AG04449 (cell line): ENCODE data around the gene SNTG2.

Experiments used
- CTCF ChIA-PET: fragments of 350-600 bp; formaldehyde crosslinking; extraction: SDS; loops from one replicate; lab custom pipeline; 2021; ENCODE audit warnings: antibody characterized with exemption; lab: Yijun Ruan, JAX
- POLR2A ChIA-PET: fragments of 400-600, 350-600 bp; formaldehyde crosslinking; extraction: SDS; loops from one replicate; lab custom pipeline; 2020; ENCODE audit warnings: antibody characterized with exemption, inconsistent platforms; lab: Yijun Ruan, JAX
- DNase-seq: peaks from one replicate; pipeline ENCODE4 v3.0.0-alpha.2; 2010; ENCODE audit warnings: low read depth, low spot score
- H3K4me3 ChIP-seq: 2 replicates; pipeline ENCODE4 v1.5.1; 2011; ENCODE audit warnings: low read depth, mild to moderate bottlenecking, control low read depth, low read length
- TF ChIP-seq, protein P1 (sequence below): IDR thresholded peaks from one replicate; pipeline ENCODE4 v1.5.1; 2011; ENCODE audit warnings: mild to moderate bottlenecking, moderate library complexity, low read length, control low read depth, inconsistent platforms; ENCODE audit not compliant: insufficient read depth; ENCODE audit errors: missing control alignments

The SNTG2 gene

DNA sequence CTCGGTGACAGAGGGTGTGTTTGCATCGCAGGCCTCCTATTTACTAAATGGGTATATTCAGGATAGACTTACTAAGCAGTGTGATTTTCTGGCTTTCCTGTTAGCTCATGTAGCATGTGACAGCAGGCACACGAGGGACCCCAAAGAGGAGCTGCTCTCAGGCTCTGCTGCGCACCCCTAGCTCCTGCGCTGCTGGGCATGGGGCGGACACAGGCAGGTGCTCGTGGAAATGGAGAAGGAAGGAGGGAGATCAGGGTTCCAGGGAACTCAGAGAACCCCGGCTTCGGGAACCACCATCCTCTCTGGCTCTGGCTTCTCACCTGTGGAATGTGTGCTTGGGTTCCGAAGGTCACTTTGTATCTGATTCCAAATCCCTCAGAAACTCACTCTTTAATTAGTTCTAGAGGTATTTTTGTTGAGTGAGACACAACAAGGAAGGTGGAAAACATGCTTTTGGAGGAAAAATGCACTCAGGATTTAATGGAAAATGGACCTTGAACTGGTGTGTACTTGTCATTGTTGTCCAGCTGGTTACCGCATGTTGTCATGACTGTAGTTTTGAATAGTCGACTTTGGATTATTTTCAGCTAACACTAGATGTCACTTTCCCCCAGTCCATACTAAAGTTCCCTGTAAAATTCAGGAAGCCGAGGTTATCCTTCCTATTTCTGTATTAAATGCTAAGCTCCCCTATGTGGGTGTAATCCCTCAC, 3.5 kb downstream of the SNTG2 start:
- TF ChIP-seq, protein P1, sequence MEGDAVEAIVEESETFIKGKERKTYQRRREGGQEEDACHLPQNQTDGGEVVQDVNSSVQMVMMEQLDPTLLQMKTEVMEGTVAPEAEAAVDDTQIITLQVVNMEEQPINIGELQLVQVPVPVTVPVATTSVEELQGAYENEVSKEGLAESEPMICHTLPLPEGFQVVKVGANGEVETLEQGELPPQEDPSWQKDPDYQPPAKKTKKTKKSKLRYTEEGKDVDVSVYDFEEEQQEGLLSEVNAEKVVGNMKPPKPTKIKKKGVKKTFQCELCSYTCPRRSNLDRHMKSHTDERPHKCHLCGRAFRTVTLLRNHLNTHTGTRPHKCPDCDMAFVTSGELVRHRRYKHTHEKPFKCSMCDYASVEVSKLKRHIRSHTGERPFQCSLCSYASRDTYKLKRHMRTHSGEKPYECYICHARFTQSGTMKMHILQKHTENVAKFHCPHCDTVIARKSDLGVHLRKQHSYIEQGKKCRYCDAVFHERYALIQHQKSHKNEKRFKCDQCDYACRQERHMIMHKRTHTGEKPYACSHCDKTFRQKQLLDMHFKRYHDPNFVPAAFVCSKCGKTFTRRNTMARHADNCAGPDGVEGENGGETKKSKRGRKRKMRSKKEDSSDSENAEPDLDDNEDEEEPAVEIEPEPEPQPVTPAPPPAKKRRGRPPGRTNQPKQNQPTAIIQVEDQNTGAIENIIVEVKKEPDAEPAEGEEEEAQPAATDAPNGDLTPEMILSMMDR: peak; percentile 20
- no peak overlapping the region for H3K4me3 ChIP-seq
- POLR2A ChIA-PET: no interaction called here
- no peak for DNase-seq
- CTCF ChIA-PET: interaction anchor here (1.1 to 5.5 kb wide), 13 partner anchors 15 to 596 kb away, joined by 3 to 55 read pairs (median 5); no protein-coding TSS in a partner anchor

DNA sequence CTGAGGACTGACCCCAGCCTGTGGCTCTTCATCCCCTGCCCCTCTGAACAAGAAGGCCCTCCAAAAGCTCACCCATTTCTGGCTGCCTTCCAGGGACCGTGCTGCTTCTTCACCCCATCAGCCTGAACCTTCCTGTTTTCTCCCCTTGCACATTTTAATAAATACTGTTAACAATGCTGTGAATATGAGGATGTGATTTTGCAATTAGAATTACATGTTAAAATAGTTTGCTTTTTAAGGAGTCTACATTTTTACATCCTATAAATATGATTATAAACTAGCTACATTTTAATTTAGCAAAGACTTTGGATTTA, 4.0 kb downstream of the SNTG2 start:
- H3K4me3 ChIP-seq: no peak overlapping the region
- ChIA-PET CTCF (interaction anchor here (0.6 to 5.5 kb wide), 14 partner anchors 16 to 596 kb away, joined by 3 to 55 read pairs (median 4); no protein-coding TSS in a partner anchor), POLR2A (no interaction called here)
- TF ChIP-seq, protein P1: no peak
- DNase-seq: no peak

DNA sequence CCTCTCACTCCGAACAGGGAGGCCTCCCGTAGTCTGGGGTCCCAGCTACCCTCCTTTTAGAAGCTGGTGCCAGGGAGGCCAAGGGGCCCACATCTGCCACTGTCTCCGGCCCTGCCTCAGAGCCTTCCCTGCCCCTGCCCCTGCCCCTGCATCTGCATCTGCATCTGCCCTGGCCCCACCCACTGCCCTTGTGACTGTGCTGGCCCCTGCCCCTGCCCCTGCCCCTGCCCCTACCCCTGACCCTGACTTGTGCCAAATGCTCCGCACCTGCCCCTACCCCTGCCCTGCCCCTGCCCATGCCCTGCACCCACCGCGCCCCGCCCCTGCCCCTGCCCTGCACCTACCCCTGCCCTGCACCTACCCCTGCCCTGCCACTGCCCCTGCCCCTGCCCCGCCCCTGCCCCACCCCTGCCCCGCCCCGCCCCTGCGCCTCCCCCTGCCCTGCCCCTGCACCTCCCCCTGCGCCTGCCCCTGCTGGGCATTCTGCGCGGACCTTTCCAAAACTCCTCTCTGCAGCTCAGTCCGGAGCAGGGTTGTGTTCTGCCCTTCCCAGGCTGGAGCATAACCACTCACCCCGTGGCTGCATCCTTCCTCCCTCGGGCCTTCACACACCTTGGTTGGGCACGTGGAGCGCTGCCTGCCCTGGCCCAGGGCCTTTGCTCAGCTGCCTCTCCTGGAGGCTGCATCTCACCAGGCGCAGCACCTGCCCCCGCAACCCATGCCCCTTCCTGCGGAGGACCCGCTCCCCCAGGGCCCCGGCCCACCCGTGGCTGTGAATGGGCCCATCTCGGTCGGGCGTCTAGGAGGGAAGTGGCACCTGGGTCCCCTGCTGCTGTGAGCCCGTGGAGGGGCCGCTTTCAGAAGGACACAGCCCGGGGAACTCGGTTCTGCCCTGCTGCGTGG, 5.4 kb downstream of the SNTG2 start:
- DNase-seq: no peak
- POLR2A ChIA-PET: no interaction called here
- CTCF ChIA-PET: interaction anchor here (1.7 to 5.5 kb wide), 4 partner anchors 24 to 595 kb away, joined by 5 to 55 read pairs (median 38); no protein-coding TSS in a partner anchor
- TF ChIP-seq, protein P1: no peak
- no peak overlapping the region for H3K4me3 ChIP-seq

DNA sequence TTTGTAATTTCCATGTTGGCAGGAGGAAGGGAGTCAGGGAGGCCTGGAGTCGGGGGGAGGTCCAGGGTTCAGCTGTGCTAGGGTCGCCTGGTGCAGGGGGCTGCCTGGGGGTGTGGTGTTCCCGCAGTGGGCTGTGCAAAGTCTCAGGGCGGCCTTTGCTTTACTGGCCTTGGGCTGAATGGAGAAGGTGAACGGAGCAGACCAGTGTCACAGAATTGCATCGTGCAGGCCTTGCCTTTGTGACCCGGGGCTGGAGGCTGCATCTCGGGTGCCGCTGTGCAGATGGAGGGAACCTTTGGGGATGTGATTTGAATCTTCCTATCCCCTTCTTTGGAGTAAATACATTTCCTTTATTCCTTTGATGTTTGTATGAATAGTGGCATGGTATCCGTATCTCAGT, 8.8 kb downstream of the SNTG2 start:
- no peak overlapping the region for H3K4me3 ChIP-seq
- DNase-seq: no peak
- ChIA-PET POLR2A (no interaction called here), CTCF (interaction anchor here (0.5 to 2.2 kb wide), 4 partner anchors 188 to 591 kb away, joined by 3 to 9 read pairs (median 4); no protein-coding TSS in a partner anchor)
- TF ChIP-seq, protein P1: no peak

DNA sequence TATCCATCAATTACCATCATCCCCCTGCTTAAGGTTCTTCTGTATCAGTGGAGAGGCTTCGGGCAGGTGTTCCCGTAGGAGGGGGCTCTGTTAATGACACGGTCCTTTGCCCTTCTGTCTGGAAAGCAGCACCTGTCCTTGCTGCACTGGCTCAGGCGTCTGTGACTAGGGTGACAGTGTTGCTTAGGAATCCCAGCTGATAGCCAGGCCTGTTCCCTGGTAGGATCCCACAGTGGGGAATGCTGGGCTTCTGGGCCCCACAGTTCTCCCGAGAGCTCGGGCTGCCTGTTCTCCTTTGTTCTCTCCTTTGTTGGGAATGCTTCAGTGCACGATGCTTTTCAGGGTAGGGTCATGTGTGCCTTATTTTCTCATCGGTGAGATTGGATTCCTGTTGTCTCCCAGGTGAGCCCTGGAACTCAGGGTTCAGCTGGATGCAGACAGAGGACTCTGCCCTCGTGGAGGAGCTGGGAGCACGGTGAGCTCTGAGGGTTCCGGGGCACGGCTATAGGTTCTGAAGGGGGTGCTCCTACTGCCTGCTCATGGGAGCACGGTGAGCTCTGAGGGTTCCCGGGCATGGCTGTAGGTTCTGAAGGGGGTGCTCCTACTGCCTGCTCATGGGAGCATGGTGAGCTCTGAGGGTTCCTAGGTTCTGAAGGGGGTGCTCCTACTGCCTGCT, 9.6 kb downstream of the SNTG2 start:
- no peak overlapping the region for H3K4me3 ChIP-seq
- POLR2A ChIA-PET: no interaction called here
- CTCF ChIA-PET: interaction anchor here (2.2 kb wide), 1 partner anchor 585 kb away, joined by 9 read pairs; no protein-coding TSS in a partner anchor
- DNase-seq: no peak
- TF ChIP-seq, protein P1: no peak
